SJCRH30 (cell line): ENCODE data around the gene PRR5L. TPM values are rescaled to one million over a fixed set of nuclear protein-coding genes. Genes with fewer than 3 reads are reported as not detected.

Experiments used
- DNase-seq, 2 experiments: peaks; one replicate each; pipeline ENCODE4 v3.0.0-alpha.2; 2015 to 2020
- H3K27ac ChIP-seq: fragments of 250-450 bp; sonication (Bioruptor Pico); 2 replicates; pipeline ENCODE4 v1.5.1; 2020; ENCODE audit warnings: mild to moderate bottlenecking, moderate library complexity
- H3K27me3 ChIP-seq: fragments of 250-450 bp; sonication (Bioruptor Pico); 2 replicates; pipeline ENCODE4 v1.5.1; 2020; ENCODE audit warnings: mild to moderate bottlenecking, moderate library complexity
- H3K36me3 ChIP-seq: fragments of 250-450 bp; sonication (Bioruptor Pico); 2 replicates; pipeline ENCODE4 v1.5.1; 2020; ENCODE audit warnings: mild to moderate bottlenecking, moderate library complexity
- H3K4me1 ChIP-seq: fragments of 250-450 bp; sonication (Bioruptor Pico); 2 replicates; pipeline ENCODE4 v1.5.1; 2020; ENCODE audit warnings: mild to moderate bottlenecking, moderate library complexity
- H3K4me3 ChIP-seq: fragments of 250-450 bp; sonication (Bioruptor Pico); 2 replicates; pipeline ENCODE4 v1.5.1; 2020; ENCODE audit warnings: mild to moderate bottlenecking, moderate library complexity
- H3K9me3 ChIP-seq: fragments of 250-450 bp; sonication (Bioruptor Pico); replicated peaks from 2 replicates; pipeline ENCODE4 v1.5.1; 2020; ENCODE audit warnings: mild to moderate bottlenecking, moderate library complexity
- total RNA-seq: library from RNA; depleted of rRNA; stranded (reverse); fragments of >200 nt; shearing (Covaris generic); gene quantifications from 2 replicates; pipeline ENCODE4 v1.2.3, GENCODE V29; 2014

The PRR5L gene
- total RNA-seq, 1 experiment from 2014 or later, result 7.2 TPM

GRCh38 chr11:36455658-36456111, 159.6 kb downstream of the PRR5L start:
- Histone ChIP-seq H3K27me3 (no peaks in the 10 kb centered on the region), H3K27ac (peak overlapping the region; percentile 96), H3K9me3 (no peaks in the 10 kb centered on the region), H3K4me3 (no peak overlapping the region), H3K4me1 (peaks cover 56% of the 10 kb centered on the region), H3K36me3 (no peaks in the 10 kb centered on the region)
- DNase-seq, result peak; percentile 99

GRCh38 chr11:36456156-36456555, 160.1 kb downstream of the PRR5L start:
- Histone ChIP-seq H3K4me3 (no peak overlapping the region), H3K27ac (peak overlapping the region; percentile 96), H3K4me1 (peaks cover 56% of the 10 kb centered on the region), H3K27me3 (no peaks in the 10 kb centered on the region), H3K9me3 (no peaks in the 10 kb centered on the region), H3K36me3 (no peaks in the 10 kb centered on the region)
- no peak for DNase-seq

- H3K9me3 ChIP-seq, result no peaks in the 10 kb centered on the region
- H3K27ac ChIP-seq, result no peak overlapping the region
- no peaks in the 10 kb centered on the region for H3K27me3 ChIP-seq
- H3K36me3 ChIP-seq, result 0 out of 2 replicates have a peak, but pooled peaks cover 5% of the 10 kb centered on the region
- H3K4me3 ChIP-seq, result no peak overlapping the region
- peaks cover 45% of the 10 kb centered on the region for H3K4me1 ChIP-seq
- DNase-seq, result no peak
These were observed 162.2 kb downstream of the PRR5L start for GRCh38 chr11:36458129-36458915.

GRCh38 chr11:36459046-36459445, 163.0 kb downstream of the PRR5L start:
- Histone ChIP-seq H3K27ac (no peak overlapping the region), H3K36me3 (0 out of 2 replicates have a peak, but pooled peaks cover 5% of the 10 kb centered on the region), H3K27me3 (no peaks in the 10 kb centered on the region), H3K9me3 (no peaks in the 10 kb centered on the region), H3K4me1 (peaks cover 45% of the 10 kb centered on the region), H3K4me3 (no peak overlapping the region)
- no peak for DNase-seq

- no peak overlapping the region for H3K27ac ChIP-seq
- H3K4me3 ChIP-seq, result no peak overlapping the region
- 0 out of 2 replicates have a peak, but pooled peaks cover 5% of the 10 kb centered on the region for H3K36me3 ChIP-seq
- no peaks in the 10 kb centered on the region for H3K27me3 ChIP-seq
- no peak for DNase-seq
- H3K9me3 ChIP-seq, result no peaks in the 10 kb centered on the region
- peaks cover 45% of the 10 kb centered on the region for H3K4me1 ChIP-seq
These were observed 164.1 kb downstream of the PRR5L start for GRCh38 chr11:36460220-36460619.

- peaks cover 36% of the 10 kb centered on the region for H3K4me1 ChIP-seq
- no peaks in the 10 kb centered on the region for H3K9me3 ChIP-seq
- H3K27ac ChIP-seq, result peak overlapping the region; percentile 85; the same call in 1 of the 2 replicates
- DNase-seq, result no peak
- H3K27me3 ChIP-seq, result no peaks in the 10 kb centered on the region
- 0 out of 2 replicates have a peak, but pooled peaks cover 5% of the 10 kb centered on the region for H3K36me3 ChIP-seq
- H3K4me3 ChIP-seq, result no peak overlapping the region
These were observed 166.2 kb downstream of the PRR5L start for GRCh38 chr11:36462321-36462720.

GRCh38 chr11:36463781-36464180, 167.7 kb downstream of the PRR5L start:
- Histone ChIP-seq H3K9me3 (no peaks in the 10 kb centered on the region), H3K27me3 (no peaks in the 10 kb centered on the region), H3K36me3 (0 out of 2 replicates have a peak, but pooled peaks cover 5% of the 10 kb centered on the region), H3K4me3 (no peak overlapping the region), H3K27ac (peak overlapping the region; percentile 85), H3K4me1 (peaks cover 51% of the 10 kb centered on the region)
- DNase-seq, result peak; percentile 78 to 82

GRCh38 chr11:36464720-36465119, 168.6 kb downstream of the PRR5L start:
- Histone ChIP-seq H3K9me3 (no peaks in the 10 kb centered on the region), H3K27ac (peak overlapping the region; percentile 85; the same call in 1 of the 2 replicates), H3K27me3 (no peaks in the 10 kb centered on the region), H3K4me1 (peaks cover 60% of the 10 kb centered on the region), H3K4me3 (no peak overlapping the region), H3K36me3 (0 out of 2 replicates have a peak, but pooled peaks cover 5% of the 10 kb centered on the region)
- no peak for DNase-seq

GRCh38 chr11:36465449-36466163, 169.5 kb downstream of the PRR5L start:
- H3K36me3 ChIP-seq, result 0 out of 2 replicates have a peak, but pooled peaks cover 5% of the 10 kb centered on the region

GRCh38 chr11:36467012-36467411, 170.9 kb downstream of the PRR5L start:
- no peak overlapping the region for H3K27ac ChIP-seq
- H3K9me3 ChIP-seq, result no peaks in the 10 kb centered on the region
- DNase-seq, result no peak
- H3K27me3 ChIP-seq, result no peaks in the 10 kb centered on the region
- 0 out of 2 replicates have a peak, but pooled peaks cover 5% of the 10 kb centered on the region for H3K36me3 ChIP-seq
- no peak overlapping the region for H3K4me3 ChIP-seq
- peaks cover 71% of the 10 kb centered on the region for H3K4me1 ChIP-seq

More at GRCh38 chr11:36465449-36466163, 169.5 kb downstream of the PRR5L start:
- H3K4me3 ChIP-seq, result no peak overlapping the region
- no peak overlapping the region for H3K27ac ChIP-seq
- no peaks in the 10 kb centered on the region for H3K27me3 ChIP-seq
- no peak for DNase-seq
- peaks cover 69% of the 10 kb centered on the region for H3K4me1 ChIP-seq
- no peaks in the 10 kb centered on the region for H3K9me3 ChIP-seq

GRCh38 chr11:36467916-36468315, 171.8 kb downstream of the PRR5L start:
- no peaks in the 10 kb centered on the region for H3K9me3 ChIP-seq
- no peak overlapping the region for H3K4me3 ChIP-seq
- peak in 1 of 2 experiments; percentile 48 for DNase-seq
- 0 out of 2 replicates have a peak, but pooled peaks cover 4% of the 10 kb centered on the region for H3K36me3 ChIP-seq
- no peaks in the 10 kb centered on the region for H3K27me3 ChIP-seq
- H3K4me1 ChIP-seq, result peaks cover 65% of the 10 kb centered on the region
- H3K27ac ChIP-seq, result no peak overlapping the region

GRCh38 chr11:36469063-36469462, 173.0 kb downstream of the PRR5L start:
- no peaks in the 10 kb centered on the region for H3K9me3 ChIP-seq
- no peaks in the 10 kb centered on the region for H3K36me3 ChIP-seq
- H3K27me3 ChIP-seq, result no peaks in the 10 kb centered on the region
- H3K4me3 ChIP-seq, result no peak overlapping the region
- H3K4me1 ChIP-seq, result peaks cover 53% of the 10 kb centered on the region
- H3K27ac ChIP-seq, result peak overlapping the region; percentile 44
- peak; percentile 83 to 88 for DNase-seq

- no peaks in the 10 kb centered on the region for H3K9me3 ChIP-seq
- H3K4me3 ChIP-seq, result no peak overlapping the region
- H3K4me1 ChIP-seq, result peaks cover 43% of the 10 kb centered on the region
- peak overlapping the region; percentile 44 for H3K27ac ChIP-seq
- H3K36me3 ChIP-seq, result no peaks in the 10 kb centered on the region
- DNase-seq, result peak; percentile 43 to 66
- H3K27me3 ChIP-seq, result no peaks in the 10 kb centered on the region
These were observed 174.1 kb downstream of the PRR5L start for GRCh38 chr11:36469881-36470802.

GRCh38 chr11:36471577-36471976, 175.5 kb downstream of the PRR5L start:
- Histone ChIP-seq H3K9me3 (no peaks in the 10 kb centered on the region), H3K4me3 (no peak overlapping the region), H3K4me1 (peaks cover 37% of the 10 kb centered on the region), H3K27ac (no peak overlapping the region), H3K27me3 (no peaks in the 10 kb centered on the region), H3K36me3 (no peaks in the 10 kb centered on the region)
- DNase-seq, result no peak
